ENCODE data around the gene STMN1. TPM values are rescaled to one million over a fixed set of nuclear protein-coding genes. Genes with fewer than 3 reads are reported as not detected.

Gene STMN1
- total RNA-seq, 4 donors from 2014 or later: 21.2 to 62.7 (median 26.8) TPM

DNA sequence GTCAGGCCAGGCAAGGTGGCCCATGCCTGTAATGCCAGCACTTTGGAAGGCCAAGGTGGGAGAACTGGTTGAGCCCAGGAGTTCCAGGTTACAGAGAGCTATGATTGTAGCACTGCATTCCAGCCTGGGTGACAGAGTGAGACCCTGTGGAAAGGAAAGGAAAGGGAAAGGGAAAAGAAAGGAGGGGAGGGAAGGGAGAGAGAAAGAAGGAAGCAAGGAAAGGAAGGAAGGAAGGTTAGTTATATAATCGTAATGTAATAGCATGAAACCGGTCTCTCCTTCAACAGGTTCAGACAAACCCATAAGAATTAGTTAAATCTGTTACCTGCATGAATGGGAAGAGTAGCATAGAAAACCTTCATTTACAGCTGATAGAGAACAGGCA lies 29.5 kb downstream of the STMN1 start:
- Histone ChIP-seq H3K27me3 (no peaks in the 10 kb centered on the region), H3K9me3 (no peaks in the 10 kb centered on the region), H3K27ac (no peak overlapping the region), H3K36me3 (no peaks in the 10 kb centered on the region), H3K4me3 (no peak overlapping the region), H3K4me1 (peaks cover 2 to 40% (median 18%) of the 10 kb centered on the region in 4 donors)
- TF ChIP-seq POLR2A (IDR thresholded peaks at IDR 0.05) (no peak), CTCF (IDR thresholded peaks at IDR 0.05) (no peak)
- DNase-seq: no peak

DNA sequence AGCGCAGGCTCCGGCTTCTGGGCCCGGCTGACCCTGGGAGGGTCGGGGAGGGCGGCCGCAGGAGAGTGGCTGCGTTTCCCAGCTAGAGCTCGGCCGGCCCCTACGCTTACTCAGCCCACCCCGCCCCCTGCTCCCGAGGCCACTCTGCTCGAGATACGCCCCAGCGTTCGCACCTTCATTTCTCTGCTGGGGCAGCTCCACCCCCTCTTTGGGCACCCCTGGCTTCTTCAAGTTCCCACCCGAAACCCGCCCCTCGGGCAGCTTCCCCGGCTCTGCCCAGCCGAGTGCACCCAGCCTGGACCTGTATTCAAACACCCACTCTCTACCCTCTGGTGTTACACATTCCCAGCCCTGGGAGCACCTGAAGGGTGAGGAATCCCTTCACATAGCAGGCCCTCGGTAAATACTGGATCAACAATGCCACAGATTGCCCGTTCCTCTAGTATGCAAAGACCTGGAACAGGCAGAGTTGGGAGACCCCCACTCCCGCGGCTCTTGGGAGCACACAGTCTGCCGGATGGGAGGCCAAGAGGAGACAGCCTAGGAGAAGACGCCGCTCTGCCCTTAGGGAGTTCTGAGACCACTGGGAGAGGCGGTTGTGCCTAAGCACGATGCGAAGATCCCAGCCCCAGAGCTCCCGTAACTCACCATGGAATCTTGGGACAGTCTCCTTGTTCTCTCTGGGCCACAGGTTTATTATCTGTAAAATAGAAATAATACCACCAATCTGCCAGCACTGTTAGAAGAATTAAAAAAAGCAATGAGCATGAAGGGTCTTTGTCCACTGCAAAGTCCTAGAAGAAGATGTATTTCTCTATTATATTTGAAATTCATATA lies 30.1 kb downstream of the STMN1 start:
- peak overlapping the region; percentile 57 to 86 (median 78) for H3K27ac ChIP-seq
- TF ChIP-seq POLR2A (IDR thresholded peaks at IDR 0.05) (no peak), CTCF (IDR thresholded peaks at IDR 0.05) (no peak)
- no peaks in the 10 kb centered on the region for H3K36me3 ChIP-seq
- H3K4me3 ChIP-seq: peak overlapping the region; percentile 67 to 88 (median 82)
- no peak for DNase-seq
- H3K4me1 ChIP-seq: peaks cover 6 to 46% (median 18%) of the 10 kb centered on the region in 4 donors
- no peaks in the 10 kb centered on the region for H3K27me3 ChIP-seq
- no peaks in the 10 kb centered on the region for H3K9me3 ChIP-seq

- H3K36me3 ChIP-seq: no peaks in the 10 kb centered on the region
- H3K4me3 ChIP-seq: peak within 1 kb of the TSS; percentile 67 to 88 (median 82)
- no peaks in the 10 kb centered on the region for H3K27me3 ChIP-seq
- peak; percentile 74 to 88 (median 86) for DNase-seq
- TF ChIP-seq CTCF (IDR thresholded peaks at IDR 0.05) (no peak), POLR2A (IDR thresholded peaks at IDR 0.05) (peak; percentile 29 to 42)
- peak within 1 kb of the TSS; percentile 57 to 86 (median 78) for H3K27ac ChIP-seq
- no peaks in the 10 kb centered on the region for H3K9me3 ChIP-seq
- H3K4me1 ChIP-seq: peaks cover 11 to 52% (median 19%) of the 10 kb centered on the region in 4 donors
Observed at GRCh38 chr1:25875154-25875855, 30.9 kb downstream of the STMN1 start, which contains the start of gene PAQR7. PAQR7 (minus strand) TSS chr1:25875708; CDS start chr1:25863839, 11,869 bp downstream.

GRCh38 chr1:25874635-25875153 lies 31.5 kb downstream of the STMN1 start:
- peaks cover 11 to 57% (median 19%) of the 10 kb centered on the region in 4 donors for H3K4me1 ChIP-seq
- TF ChIP-seq CTCF (IDR thresholded peaks at IDR 0.05) (no peak), POLR2A (IDR thresholded peaks at IDR 0.05) (no peak)
- H3K27ac ChIP-seq: peak overlapping the region; percentile 57 to 86 (median 78)
- H3K4me3 ChIP-seq: peak overlapping the region; percentile 67 to 88 (median 82)
- no peaks in the 10 kb centered on the region for H3K27me3 ChIP-seq
- no peak for DNase-seq
- H3K36me3 ChIP-seq: no peaks in the 10 kb centered on the region
- H3K9me3 ChIP-seq: no peaks in the 10 kb centered on the region

- TF ChIP-seq CTCF (IDR thresholded peaks at IDR 0.05) (no peak), POLR2A (IDR thresholded peaks at IDR 0.05) (no peak)
- H3K4me1 ChIP-seq: peaks cover 11 to 57% (median 19%) of the 10 kb centered on the region in 4 donors
- no peaks in the 10 kb centered on the region for H3K27me3 ChIP-seq
- no peaks in the 10 kb centered on the region for H3K9me3 ChIP-seq
- no peak for DNase-seq
- H3K36me3 ChIP-seq: no peaks in the 10 kb centered on the region
- peak overlapping the region; percentile 57 to 86 (median 78) for H3K27ac ChIP-seq
- peak overlapping the region in 3 of 4 donors; percentile 67 to 88 (median 85) for H3K4me3 ChIP-seq
Observed at GRCh38 chr1:25874209-25874608, 32.0 kb downstream of the STMN1 start.
